HEK293 (cell line): ENCODE results near the gene CTNNA2.

ENCODE experiments used
- CTCF ChIP-seq: fragments of 450-650 bp; formaldehyde crosslinking; IDR thresholded peaks from 2 replicates; pipeline ENCODE4 v1.5.1; 2016; ENCODE audit warnings: missing biosample characterization, missing genetic modification characterization
- REST ChIP-seq: fragments of 450-650 bp; formaldehyde crosslinking; IDR thresholded peaks from 2 replicates; pipeline ENCODE4 v1.5.1; 2016; ENCODE audit warnings: missing biosample characterization, missing genetic modification characterization

GRCh38 chr2:79935046-79935732 is 422.3 kb downstream of the CTNNA2 start:
- TF ChIP-seq REST (tag by site-specific recombination): no peak
- TF ChIP-seq CTCF (tag by site-specific recombination): no peak
